SK-N-SH treated with all-trans-retinoic acid at 6 μM for 48 hours (cell line): ENCODE results near the gene HRCT1.

Experiments
- ATAC-seq: fragments of 200-7000 bp; cut with Tn5 transposase; 3 replicates; pipeline ENCODE4 v1.9.1; 2020; ENCODE audit warnings: mild to moderate bottlenecking, moderate library complexity
- ARNTL ChIP-seq: fragments of 450-650 bp; formaldehyde crosslinking; IDR thresholded peaks from 2 replicates; pipeline ENCODE4 v1.5.0; 2020; ENCODE audit warnings: low read depth, mild to moderate bottlenecking, moderate library complexity, borderline replicate concordance
- BACH2 ChIP-seq: fragments of 250-450 bp; sonication (Bioruptor Pico); IDR thresholded peaks from 2 replicates; pipeline ENCODE4 v1.9.0; 2021; ENCODE audit warnings: mild to moderate bottlenecking, borderline replicate concordance
- CSDC2 ChIP-seq: fragments of 250-450 bp; sonication (Bioruptor Pico); IDR thresholded peaks from 2 replicates; pipeline ENCODE4 v1.5.0; 2020; ENCODE audit warnings: mild to moderate bottlenecking, moderate library complexity
- ESRRG ChIP-seq: fragments of 250-450 bp; sonication (Bioruptor Pico); IDR thresholded peaks from 2 replicates; pipeline ENCODE4 v1.6.1; 2021; ENCODE audit warnings: mild to moderate bottlenecking
- GLIS3 ChIP-seq: fragments of 250-450 bp; sonication (Bioruptor Pico); IDR thresholded peaks from 2 replicates; pipeline ENCODE4 v1.5.0; 2020; ENCODE audit warnings: mild to moderate bottlenecking, moderate library complexity
- ISL1 ChIP-seq: fragments of 250-450 bp; sonication (Bioruptor Pico); IDR thresholded peaks from 2 replicates; pipeline ENCODE4 v2.1.2; 2022; ENCODE audit warnings: mild to moderate bottlenecking, moderate library complexity
- OSR1 ChIP-seq: fragments of 250-450 bp; sonication (Bioruptor Pico); IDR thresholded peaks from 2 replicates; pipeline ENCODE4 v1.8.0; 2022; ENCODE audit warnings: moderate library complexity, mild to moderate bottlenecking, inconsistent platforms
- PATZ1 ChIP-seq: fragments of 250-450 bp; sonication (Bioruptor Pico); IDR thresholded peaks from 2 replicates; pipeline ENCODE4 v1.8.0; 2020; ENCODE audit warnings: mild to moderate bottlenecking, moderate library complexity, borderline replicate concordance
- POU6F1 ChIP-seq: fragments of 250-450 bp; sonication (Bioruptor Pico); IDR thresholded peaks from 2 replicates; pipeline ENCODE4 v1.8.0; 2021; ENCODE audit warnings: low read depth, mild to moderate bottlenecking, moderate library complexity, borderline replicate concordance
- PPARA ChIP-seq: fragments of 250-450 bp; sonication (Bioruptor Pico); IDR thresholded peaks from 2 replicates; pipeline ENCODE4 v1.5.0; 2020; ENCODE audit warnings: mild to moderate bottlenecking, borderline replicate concordance
- RARB ChIP-seq: fragments of 250-450 bp; sonication (Bioruptor Pico); IDR thresholded peaks from 2 replicates; pipeline ENCODE4 v1.8.0; 2021; ENCODE audit warnings: mild to moderate bottlenecking, moderate library complexity
- SNAI2 ChIP-seq: fragments of 250-450 bp; sonication (Bioruptor Pico); IDR thresholded peaks from 2 replicates; pipeline ENCODE4 v1.5.0; 2020; ENCODE audit warnings: mild to moderate bottlenecking, moderate library complexity
- TCF4 ChIP-seq: fragments of 250-450 bp; sonication (Bioruptor Pico); IDR thresholded peaks from 2 replicates; pipeline ENCODE4 v1.8.0; 2021; ENCODE audit warnings: mild to moderate bottlenecking, moderate library complexity, borderline replicate concordance
- TOX ChIP-seq: fragments of 250-450 bp; sonication (Bioruptor Pico); IDR thresholded peaks from 2 replicates; pipeline ENCODE4 v1.8.0; 2021; ENCODE audit warnings: mild to moderate bottlenecking, moderate library complexity, borderline replicate concordance
- ZC3H10 ChIP-seq: fragments of 250-450 bp; sonication (Bioruptor Pico); IDR thresholded peaks from 2 replicates; pipeline ENCODE4 v1.5.1; 2021; ENCODE audit warnings: mild to moderate bottlenecking, moderate library complexity
- ZFP3 ChIP-seq: fragments of 250-450 bp; sonication (Bioruptor Pico); IDR thresholded peaks from 2 replicates; pipeline ENCODE4 v1.5.0; 2020; ENCODE audit warnings: mild to moderate bottlenecking, moderate library complexity
- ZFP30 ChIP-seq: fragments of 450-650 bp; formaldehyde crosslinking; IDR thresholded peaks from 2 replicates; pipeline ENCODE4 v1.5.0; 2022; ENCODE audit warnings: mild to moderate bottlenecking, moderate library complexity
- ZNF565 ChIP-seq: fragments of 450-650 bp; formaldehyde crosslinking; conservative IDR thresholded peaks from 2 replicates; pipeline ENCODE4 v1.5.0; 2020; ENCODE audit warnings: low read depth, mild to moderate bottlenecking, moderate library complexity
- ZNF70 ChIP-seq: fragments of 450-650 bp; formaldehyde crosslinking; IDR thresholded peaks from 2 replicates; pipeline ENCODE4 v1.5.0; 2020; ENCODE audit warnings: mild to moderate bottlenecking, moderate library complexity
- ZNF8 ChIP-seq: fragments of 450-650 bp; formaldehyde crosslinking; IDR thresholded peaks from 2 replicates; pipeline ENCODE4 v1.5.0; 2020; ENCODE audit warnings: mild to moderate bottlenecking, moderate library complexity
- TF ChIP-seq, protein P1 (sequence below): fragments of 250-450 bp; sonication (Bioruptor Pico); IDR thresholded peaks from 2 replicates; pipeline ENCODE4 v1.5.0; 2020; ENCODE audit warnings: mild to moderate bottlenecking, moderate library complexity
- TF ChIP-seq, protein P2 (sequence below): fragments of 250-450 bp; sonication (Bioruptor Pico); IDR thresholded peaks from 2 replicates; pipeline ENCODE4 v1.5.1; 2021; ENCODE audit warnings: mild to moderate bottlenecking, moderate library complexity
- TF ChIP-seq, protein P3 (sequence below): fragments of 250-450 bp; sonication (Bioruptor Pico); IDR thresholded peaks from 2 replicates; pipeline ENCODE4 v1.5.1; 2020; ENCODE audit warnings: low read depth, mild to moderate bottlenecking, moderate library complexity

Gene HRCT1

GRCh38 chr9:35859990-35860339, 46.0 kb upstream of the HRCT1 start:
- TF ChIP-seq ZFP3 (CRISPR knock-in tag) (no peak), POU6F1 (CRISPR knock-in tag) (no peak), BACH2 (CRISPR knock-in tag) (no peak), PATZ1 (CRISPR knock-in tag) (no peak), ZNF8 (CRISPR knock-in tag) (no peak), SNAI2 (CRISPR knock-in tag) (no peak), ESRRG (CRISPR knock-in tag) (no peak), ZFP30 (CRISPR knock-in tag) (no peak), GLIS3 (CRISPR knock-in tag) (no peak), ARNTL (no peak), PPARA (CRISPR knock-in tag) (no peak), TOX (CRISPR knock-in tag) (no peak), ISL1 (no peak), CSDC2 (CRISPR knock-in tag) (no peak), RARB (CRISPR knock-in tag) (no peak), ZNF70 (no peak), TCF4 (CRISPR knock-in tag) (no peak), OSR1 (CRISPR knock-in tag) (no peak)
- TF ChIP-seq, protein P1, sequence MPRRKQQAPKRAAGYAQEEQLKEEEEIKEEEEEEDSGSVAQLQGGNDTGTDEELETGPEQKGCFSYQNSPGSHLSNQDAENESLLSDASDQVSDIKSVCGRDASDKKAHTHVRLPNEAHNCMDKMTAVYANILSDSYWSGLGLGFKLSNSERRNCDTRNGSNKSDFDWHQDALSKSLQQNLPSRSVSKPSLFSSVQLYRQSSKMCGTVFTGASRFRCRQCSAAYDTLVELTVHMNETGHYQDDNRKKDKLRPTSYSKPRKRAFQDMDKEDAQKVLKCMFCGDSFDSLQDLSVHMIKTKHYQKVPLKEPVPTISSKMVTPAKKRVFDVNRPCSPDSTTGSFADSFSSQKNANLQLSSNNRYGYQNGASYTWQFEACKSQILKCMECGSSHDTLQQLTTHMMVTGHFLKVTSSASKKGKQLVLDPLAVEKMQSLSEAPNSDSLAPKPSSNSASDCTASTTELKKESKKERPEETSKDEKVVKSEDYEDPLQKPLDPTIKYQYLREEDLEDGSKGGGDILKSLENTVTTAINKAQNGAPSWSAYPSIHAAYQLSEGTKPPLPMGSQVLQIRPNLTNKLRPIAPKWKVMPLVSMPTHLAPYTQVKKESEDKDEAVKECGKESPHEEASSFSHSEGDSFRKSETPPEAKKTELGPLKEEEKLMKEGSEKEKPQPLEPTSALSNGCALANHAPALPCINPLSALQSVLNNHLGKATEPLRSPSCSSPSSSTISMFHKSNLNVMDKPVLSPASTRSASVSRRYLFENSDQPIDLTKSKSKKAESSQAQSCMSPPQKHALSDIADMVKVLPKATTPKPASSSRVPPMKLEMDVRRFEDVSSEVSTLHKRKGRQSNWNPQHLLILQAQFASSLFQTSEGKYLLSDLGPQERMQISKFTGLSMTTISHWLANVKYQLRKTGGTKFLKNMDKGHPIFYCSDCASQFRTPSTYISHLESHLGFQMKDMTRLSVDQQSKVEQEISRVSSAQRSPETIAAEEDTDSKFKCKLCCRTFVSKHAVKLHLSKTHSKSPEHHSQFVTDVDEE (CRISPR knock-in tag): no peak
- TF ChIP-seq, protein P2, sequence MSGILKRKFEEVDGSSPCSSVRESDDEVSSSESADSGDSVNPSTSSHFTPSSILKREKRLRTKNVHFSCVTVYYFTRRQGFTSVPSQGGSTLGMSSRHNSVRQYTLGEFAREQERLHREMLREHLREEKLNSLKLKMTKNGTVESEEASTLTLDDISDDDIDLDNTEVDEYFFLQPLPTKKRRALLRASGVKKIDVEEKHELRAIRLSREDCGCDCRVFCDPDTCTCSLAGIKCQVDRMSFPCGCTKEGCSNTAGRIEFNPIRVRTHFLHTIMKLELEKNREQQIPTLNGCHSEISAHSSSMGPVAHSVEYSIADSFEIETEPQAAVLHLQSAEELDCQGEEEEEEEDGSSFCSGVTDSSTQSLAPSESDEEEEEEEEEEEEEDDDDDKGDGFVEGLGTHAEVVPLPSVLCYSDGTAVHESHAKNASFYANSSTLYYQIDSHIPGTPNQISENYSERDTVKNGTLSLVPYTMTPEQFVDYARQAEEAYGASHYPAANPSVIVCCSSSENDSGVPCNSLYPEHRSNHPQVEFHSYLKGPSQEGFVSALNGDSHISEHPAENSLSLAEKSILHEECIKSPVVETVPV (CRISPR knock-in tag): no peak
- ATAC-seq: no peak

DNA sequence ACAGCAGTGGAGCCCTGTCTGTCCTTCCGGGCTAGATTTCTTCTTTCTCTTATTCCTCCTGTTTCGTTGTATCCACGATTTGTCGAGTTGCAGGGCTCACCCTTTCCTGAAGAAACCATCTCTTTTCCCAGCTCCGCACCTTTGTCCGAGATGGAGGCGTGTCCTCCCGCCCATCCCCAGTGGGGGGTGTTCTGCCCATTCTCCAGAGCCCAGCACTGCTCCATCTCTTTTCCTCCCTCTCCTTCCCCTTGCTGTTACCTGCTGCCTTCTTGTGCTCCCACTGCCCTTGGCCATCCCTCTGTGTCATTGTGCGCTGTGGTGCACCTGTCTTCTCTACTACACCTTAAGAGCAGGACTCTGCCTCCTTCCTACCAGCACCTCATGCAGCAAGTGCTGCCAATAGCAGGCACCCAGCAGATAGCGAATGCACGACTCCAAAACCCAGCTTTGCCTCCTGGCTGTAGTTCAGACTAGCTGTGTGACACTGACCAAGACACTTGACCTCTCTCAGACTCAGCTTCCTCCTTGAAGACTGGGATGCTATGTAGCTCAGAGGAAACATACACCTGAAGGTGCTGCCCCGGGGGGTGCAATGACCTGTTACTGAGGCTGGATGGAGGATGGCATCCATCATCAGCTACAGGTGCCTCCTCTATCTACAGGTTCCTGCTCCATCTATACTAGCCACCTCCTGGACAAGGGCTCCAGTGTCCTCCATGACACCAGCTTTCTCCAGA, 44.7 kb upstream of the HRCT1 start:
- ATAC-seq: no peak
- no peak for TF ChIP-seq OSR1 (CRISPR knock-in tag)
- TF ChIP-seq, protein P3, sequence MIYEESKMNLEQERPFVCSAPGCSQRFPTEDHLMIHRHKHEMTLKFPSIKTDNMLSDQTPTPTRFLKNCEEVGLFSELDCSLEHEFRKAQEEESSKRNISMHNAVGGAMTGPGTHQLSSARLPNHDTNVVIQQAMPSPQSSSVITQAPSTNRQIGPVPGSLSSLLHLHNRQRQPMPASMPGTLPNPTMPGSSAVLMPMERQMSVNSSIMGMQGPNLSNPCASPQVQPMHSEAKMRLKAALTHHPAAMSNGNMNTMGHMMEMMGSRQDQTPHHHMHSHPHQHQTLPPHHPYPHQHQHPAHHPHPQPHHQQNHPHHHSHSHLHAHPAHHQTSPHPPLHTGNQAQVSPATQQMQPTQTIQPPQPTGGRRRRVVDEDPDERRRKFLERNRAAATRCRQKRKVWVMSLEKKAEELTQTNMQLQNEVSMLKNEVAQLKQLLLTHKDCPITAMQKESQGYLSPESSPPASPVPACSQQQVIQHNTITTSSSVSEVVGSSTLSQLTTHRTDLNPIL: no peak
- TF ChIP-seq GLIS3 (CRISPR knock-in tag): no peak
- no peak for TF ChIP-seq BACH2 (CRISPR knock-in tag)
- TF ChIP-seq ZNF565 (CRISPR knock-in tag): no peak
- no peak for TF ChIP-seq CSDC2 (CRISPR knock-in tag)
- TF ChIP-seq, protein P1 (CRISPR knock-in tag): no peak
- TF ChIP-seq ARNTL: no peak
- TF ChIP-seq ZC3H10: no peak
- TF ChIP-seq ISL1: no peak
- no peak for TF ChIP-seq ZFP3 (CRISPR knock-in tag)
- TF ChIP-seq TOX (CRISPR knock-in tag): no peak
- TF ChIP-seq, all 23 proteins: peak for 0
